ENCODE measurements around the gene RAD18.

Gene RAD18

GRCh38 chr3:9008550-9009255, 45.4 kb upstream of the RAD18 start:
- TF ChIP-seq CREB1 (IDR thresholded peaks at IDR 0.05; ENCODE audit: low read depth) (no peak), EP300 (IDR thresholded peaks at IDR 0.05; ENCODE audit: borderline replicate concordance) (no peak), ZBTB7A (IDR thresholded peaks at IDR 0.05; ENCODE audit: low read depth) (no peak), EGR1 (IDR thresholded peaks at IDR 0.05) (no peak), TCF12 (IDR thresholded peaks at IDR 0.05; ENCODE audit: low read depth) (no peak), TAF1 (IDR thresholded peaks at IDR 0.05; ENCODE audit: low read depth) (no peak)

GRCh38 chr3:9007928-9008327, 44.7 kb upstream of the RAD18 start:
- TF ChIP-seq EP300 (IDR thresholded peaks at IDR 0.05; ENCODE audit: borderline replicate concordance) (no peak), CREB1 (IDR thresholded peaks at IDR 0.05; ENCODE audit: low read depth) (no peak), NFIC (IDR thresholded peaks at IDR 0.05) (no peak), MAX (IDR thresholded peaks at IDR 0.05) (no peak), RAD21 (IDR thresholded peaks at IDR 0.05; ENCODE audit: low read depth) (no peak), TCF12 (IDR thresholded peaks at IDR 0.05; ENCODE audit: low read depth) (no peak), REST (IDR thresholded peaks at IDR 0.05; ENCODE audit: low read depth) (no peak), FOXM1 (IDR thresholded peaks at IDR 0.05; ENCODE audit: borderline replicate concordance, low read depth) (no peak), CEBPB (IDR thresholded peaks at IDR 0.05) (no peak), ZBTB7A (IDR thresholded peaks at IDR 0.05; ENCODE audit: low read depth) (no peak), TEAD4 (IDR thresholded peaks at IDR 0.05) (no peak), USF1 (IDR thresholded peaks at IDR 0.05) (no peak)

- TF ChIP-seq TCF12 (IDR thresholded peaks at IDR 0.05; ENCODE audit: low read depth) = no peak
- TF ChIP-seq YY1 (IDR thresholded peaks at IDR 0.05; ENCODE audit: low read depth) = no peak
- TF ChIP-seq MAX (IDR thresholded peaks at IDR 0.05) = no peak
- no peak for TF ChIP-seq EP300 (IDR thresholded peaks at IDR 0.05; ENCODE audit: borderline replicate concordance)
- no peak for TF ChIP-seq EGR1 (IDR thresholded peaks at IDR 0.05)
- TF ChIP-seq ZBTB7A (IDR thresholded peaks at IDR 0.05; ENCODE audit: low read depth) = no peak
- TF ChIP-seq TEAD4 (IDR thresholded peaks at IDR 0.05) = no peak
- TF ChIP-seq CREB1 (IDR thresholded peaks at IDR 0.05; ENCODE audit: low read depth) = no peak
- no peak for TF ChIP-seq FOXM1 (IDR thresholded peaks at IDR 0.05; ENCODE audit: borderline replicate concordance, low read depth)
- no peak for TF ChIP-seq TAF1 (IDR thresholded peaks at IDR 0.05; ENCODE audit: low read depth)
Measured at GRCh38 chr3:9007213-9007612, 43.9 kb upstream of the RAD18 start.

- TF ChIP-seq FOXM1 (IDR thresholded peaks at IDR 0.05; ENCODE audit: borderline replicate concordance, low read depth) = no peak
- no peak for TF ChIP-seq TAF1 (IDR thresholded peaks at IDR 0.05; ENCODE audit: low read depth)
- no peak for TF ChIP-seq MAX (IDR thresholded peaks at IDR 0.05)
- no peak for TF ChIP-seq NFIC (IDR thresholded peaks at IDR 0.05)
- no peak for TF ChIP-seq EGR1 (IDR thresholded peaks at IDR 0.05)
- TF ChIP-seq RAD21 (IDR thresholded peaks at IDR 0.05; ENCODE audit: low read depth) = no peak
- no peak for TF ChIP-seq ZBTB7A (IDR thresholded peaks at IDR 0.05; ENCODE audit: low read depth)
- no peak for TF ChIP-seq TCF12 (IDR thresholded peaks at IDR 0.05; ENCODE audit: low read depth)
- TF ChIP-seq REST (IDR thresholded peaks at IDR 0.05; ENCODE audit: low read depth) = no peak
Measured at GRCh38 chr3:9000041-9000440, 36.8 kb upstream of the RAD18 start.

- TF ChIP-seq EP300 (IDR thresholded peaks at IDR 0.05; ENCODE audit: borderline replicate concordance) = no peak
- TF ChIP-seq EGR1 (IDR thresholded peaks at IDR 0.05) = no peak
- no peak for TF ChIP-seq RAD21 (IDR thresholded peaks at IDR 0.05; ENCODE audit: low read depth)
- TF ChIP-seq CEBPB (IDR thresholded peaks at IDR 0.05) = no peak
- TF ChIP-seq MAX (IDR thresholded peaks at IDR 0.05) = no peak
- TF ChIP-seq TAF1 (IDR thresholded peaks at IDR 0.05; ENCODE audit: low read depth) = no peak
- TF ChIP-seq REST (IDR thresholded peaks at IDR 0.05; ENCODE audit: low read depth) = no peak
- TF ChIP-seq TEAD4 (IDR thresholded peaks at IDR 0.05) = no peak
- TF ChIP-seq TCF12 (IDR thresholded peaks at IDR 0.05; ENCODE audit: low read depth) = no peak
- TF ChIP-seq USF1 (IDR thresholded peaks at IDR 0.05) = no peak
- no peak for TF ChIP-seq CREB1 (IDR thresholded peaks at IDR 0.05; ENCODE audit: low read depth)
Measured at GRCh38 chr3:8997151-8997550, 33.9 kb upstream of the RAD18 start.
